Transverse colon (tissue), 4 donors: ENCODE measurements around the gene ABHD17A.

Source experiments
- CTCF ChIP-seq, 5 experiments: fragments of 200-600 bp in 3 of 5; fragments of 450-650 bp in 2 of 5; sonication (generic) in 3 of 5; IDR thresholded peaks; 1 replicate in 2 of 5; 2 replicates in 3 of 5; pipeline ENCODE4 v1.5.1; 2016 to 2017; ENCODE audit warnings: antibody characterized with exemption in 5 of 5, inconsistent platforms in 3 of 5, mild to moderate bottlenecking in 2 of 5, moderate library complexity in 1 of 5
- EP300 ChIP-seq: sonication (generic); formaldehyde crosslinking; IDR thresholded peaks from one replicate; pipeline ENCODE4 v1.6.1; 2017; ENCODE audit warnings: antibody characterized with exemption, low read depth
- POLR2AphosphoS5 ChIP-seq, 3 donors: sonication (generic); formaldehyde crosslinking; IDR thresholded peaks; one replicate each; pipeline ENCODE4 v1.6.1; 2016; ENCODE audit warnings: antibody characterized with exemption in 3 of 3

- TF ChIP-seq CTCF (IDR thresholded peaks at IDR 0.05) (no peak), EP300 (no peak), POLR2AphosphoS5 (IDR thresholded peaks at IDR 0.05) (no peak)
Measured at GRCh38 chr19:1862424-1863327, 22.6 kb downstream of the ABHD17A start.
